Omental fat pad (tissue), 4 donors: ENCODE data around the gene CLEC9A. TPM values are rescaled to one million over a fixed set of nuclear protein-coding genes. Genes with fewer than 3 reads are reported as not detected.

Experiments used
- ATAC-seq: fragments of 150-250 bp; one replicate; pipeline ENCODE4 v1.9.1; 2016; ENCODE audit warnings: mild to moderate bottlenecking, moderate library complexity; ENCODE audit not compliant: low FRiP score
- DNase-seq: peaks from one replicate; pipeline ENCODE4 v3.0.0-alpha.2; 2019; ENCODE audit warnings: low spot score
- total RNA-seq, 4 donors: library from RNA; depleted of rRNA; stranded (reverse); fragments of >200 nt; gene quantifications; one replicate each; pipeline ENCODE4 v1.1.0, GENCODE V29; 2016
- TF ChIP-seq, protein P1 (sequence below), 3 donors: fragments of 450-650 bp; IDR thresholded peaks; one replicate each; pipeline ENCODE4 v1.5.1; 2016 to 2017; ENCODE audit warnings: antibody characterized with exemption in 3 of 3, mild to moderate bottlenecking in 3 of 3, moderate library complexity in 2 of 3

CLEC9A gene
- total RNA-seq, 4 donors from 2014 or later = 0.63 TPM; not detected in 3

DNA sequence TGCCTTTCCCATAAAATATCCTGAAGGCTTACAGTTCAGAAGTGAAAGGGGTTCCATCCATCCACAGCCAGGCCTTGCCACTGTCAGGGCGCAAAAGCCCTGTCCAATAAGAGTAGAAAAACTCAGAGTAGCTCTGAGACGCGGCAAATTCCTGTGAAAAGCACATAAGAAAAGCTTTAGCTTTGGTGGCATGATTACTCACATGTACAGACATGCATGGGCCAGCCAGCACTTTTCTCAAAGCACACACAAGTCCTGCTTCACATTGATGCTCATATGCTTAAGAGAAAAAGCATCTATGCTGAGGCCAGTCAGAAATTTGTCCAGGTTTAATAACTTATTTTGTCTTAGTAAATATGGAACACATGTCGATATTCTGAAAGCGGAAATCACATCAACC is 42.8 kb downstream of the CLEC9A start:
- TF ChIP-seq, protein P1, sequence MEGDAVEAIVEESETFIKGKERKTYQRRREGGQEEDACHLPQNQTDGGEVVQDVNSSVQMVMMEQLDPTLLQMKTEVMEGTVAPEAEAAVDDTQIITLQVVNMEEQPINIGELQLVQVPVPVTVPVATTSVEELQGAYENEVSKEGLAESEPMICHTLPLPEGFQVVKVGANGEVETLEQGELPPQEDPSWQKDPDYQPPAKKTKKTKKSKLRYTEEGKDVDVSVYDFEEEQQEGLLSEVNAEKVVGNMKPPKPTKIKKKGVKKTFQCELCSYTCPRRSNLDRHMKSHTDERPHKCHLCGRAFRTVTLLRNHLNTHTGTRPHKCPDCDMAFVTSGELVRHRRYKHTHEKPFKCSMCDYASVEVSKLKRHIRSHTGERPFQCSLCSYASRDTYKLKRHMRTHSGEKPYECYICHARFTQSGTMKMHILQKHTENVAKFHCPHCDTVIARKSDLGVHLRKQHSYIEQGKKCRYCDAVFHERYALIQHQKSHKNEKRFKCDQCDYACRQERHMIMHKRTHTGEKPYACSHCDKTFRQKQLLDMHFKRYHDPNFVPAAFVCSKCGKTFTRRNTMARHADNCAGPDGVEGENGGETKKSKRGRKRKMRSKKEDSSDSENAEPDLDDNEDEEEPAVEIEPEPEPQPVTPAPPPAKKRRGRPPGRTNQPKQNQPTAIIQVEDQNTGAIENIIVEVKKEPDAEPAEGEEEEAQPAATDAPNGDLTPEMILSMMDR (IDR thresholded peaks at IDR 0.05) = no peak
- ATAC-seq (no peak), DNase-seq (no peak)

DNA sequence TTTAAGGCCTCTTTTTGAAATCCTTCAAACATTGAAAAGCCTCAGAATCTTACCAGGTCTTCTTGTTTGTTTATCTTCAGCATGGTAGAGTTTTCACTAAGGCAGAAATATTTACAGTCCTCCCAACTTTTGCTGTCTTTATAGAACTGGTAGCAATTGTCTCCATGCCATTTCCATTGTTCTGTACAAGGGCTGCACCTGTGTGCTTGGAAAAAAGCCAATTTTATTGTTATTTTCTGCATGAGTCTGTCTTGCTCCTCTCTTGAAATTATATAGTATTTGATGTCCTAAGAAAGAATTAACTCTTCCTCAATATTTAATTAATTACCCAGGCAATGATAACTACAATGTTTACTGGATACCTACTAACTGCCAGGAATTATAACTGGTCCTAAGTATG is 45.0 kb downstream of the CLEC9A start:
- ATAC-seq (no peak), DNase-seq (no peak)
- TF ChIP-seq, protein P1 (IDR thresholded peaks at IDR 0.05) = no peak

- TF ChIP-seq, protein P1 (IDR thresholded peaks at IDR 0.05) = no peak
- no peak for ATAC-seq
- DNase-seq = no peak
Observed at GRCh38 chr12:10082117-10082874, 51.8 kb downstream of the CLEC9A start.

GRCh38 chr12:10084733-10085132 is 54.3 kb downstream of the CLEC9A start:
- no peak for ATAC-seq
- DNase-seq = no peak
- TF ChIP-seq, protein P1 (IDR thresholded peaks at IDR 0.05) = no peak

- ATAC-seq = no peak
- TF ChIP-seq, protein P1 (IDR thresholded peaks at IDR 0.05) = no peak
- DNase-seq = no peak
Observed at GRCh38 chr12:10086387-10086786, 55.9 kb downstream of the CLEC9A start.

- no peak for ATAC-seq
- TF ChIP-seq, protein P1 (IDR thresholded peaks at IDR 0.05) = no peak
- no peak for DNase-seq
Observed at GRCh38 chr12:10088031-10088430, 57.5 kb downstream of the CLEC9A start.
